Measurements from ENCODE around the gene AKIP1.

AKIP1 gene

DNA sequence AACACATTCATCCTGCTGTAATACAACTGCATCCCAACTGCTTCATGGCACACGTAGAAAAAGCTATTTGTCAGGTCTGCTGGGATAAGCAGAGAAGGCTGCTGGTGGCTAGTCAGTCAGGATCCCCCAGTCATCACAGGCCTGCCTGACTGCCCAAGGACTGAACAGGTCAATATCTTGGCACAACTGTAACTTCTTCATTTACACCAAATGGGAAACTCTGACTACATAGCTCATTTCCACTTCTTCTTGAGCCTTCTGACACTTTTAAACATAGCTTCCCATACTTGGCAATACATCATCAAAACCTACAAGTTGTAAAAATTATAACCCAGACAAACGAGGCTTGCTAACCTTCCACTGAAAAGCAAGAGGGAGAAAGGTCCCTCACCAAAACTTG lies 50.4 kb downstream of the AKIP1 start:
- Mint-ChIP-seq H3K4me1 (peaks cover 50% of the 10 kb centered on the region), H3K4me3 (no peak overlapping the region), H3K36me3 (ENCODE audit: low read depth) (peaks cover under 1% of the 10 kb centered on the region), H3K9me3 (no peaks in the 10 kb centered on the region), H3K27me3 (no peaks in the 10 kb centered on the region), H3K27ac (no peak overlapping the region)
- DNase-seq (no peak), ATAC-seq (no peak)

DNA sequence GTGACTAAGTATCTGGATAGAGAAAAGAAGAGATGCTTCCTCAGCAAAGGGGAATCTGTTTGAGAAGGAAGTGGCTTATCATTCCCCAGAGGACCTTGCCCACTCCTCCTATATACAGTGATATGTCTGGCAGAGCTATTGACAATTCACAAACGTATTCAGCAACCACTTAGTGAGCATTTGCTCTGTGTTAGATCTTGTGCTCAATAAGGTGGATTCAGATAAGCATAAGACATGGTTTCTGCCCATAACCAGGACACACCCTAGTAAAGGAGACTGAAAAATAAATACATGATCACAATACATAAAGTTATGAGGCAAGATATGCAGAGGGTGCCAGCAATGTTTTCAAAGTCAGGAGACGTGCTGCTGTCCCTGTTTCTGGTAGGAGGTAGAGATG lies 51.9 kb downstream of the AKIP1 start:
- H3K9me3 Mint-ChIP-seq = no peaks in the 10 kb centered on the region
- H3K27me3 Mint-ChIP-seq = no peaks in the 10 kb centered on the region
- DNase-seq (no peak), ATAC-seq (no peak)
- H3K27ac Mint-ChIP-seq = peak overlapping the region; percentile 90
- H3K4me1 Mint-ChIP-seq = peaks cover 41% of the 10 kb centered on the region
- H3K4me3 Mint-ChIP-seq = peak overlapping the region; percentile 96
- no peaks in the 10 kb centered on the region for H3K36me3 Mint-ChIP-seq (ENCODE audit: low read depth)

DNA sequence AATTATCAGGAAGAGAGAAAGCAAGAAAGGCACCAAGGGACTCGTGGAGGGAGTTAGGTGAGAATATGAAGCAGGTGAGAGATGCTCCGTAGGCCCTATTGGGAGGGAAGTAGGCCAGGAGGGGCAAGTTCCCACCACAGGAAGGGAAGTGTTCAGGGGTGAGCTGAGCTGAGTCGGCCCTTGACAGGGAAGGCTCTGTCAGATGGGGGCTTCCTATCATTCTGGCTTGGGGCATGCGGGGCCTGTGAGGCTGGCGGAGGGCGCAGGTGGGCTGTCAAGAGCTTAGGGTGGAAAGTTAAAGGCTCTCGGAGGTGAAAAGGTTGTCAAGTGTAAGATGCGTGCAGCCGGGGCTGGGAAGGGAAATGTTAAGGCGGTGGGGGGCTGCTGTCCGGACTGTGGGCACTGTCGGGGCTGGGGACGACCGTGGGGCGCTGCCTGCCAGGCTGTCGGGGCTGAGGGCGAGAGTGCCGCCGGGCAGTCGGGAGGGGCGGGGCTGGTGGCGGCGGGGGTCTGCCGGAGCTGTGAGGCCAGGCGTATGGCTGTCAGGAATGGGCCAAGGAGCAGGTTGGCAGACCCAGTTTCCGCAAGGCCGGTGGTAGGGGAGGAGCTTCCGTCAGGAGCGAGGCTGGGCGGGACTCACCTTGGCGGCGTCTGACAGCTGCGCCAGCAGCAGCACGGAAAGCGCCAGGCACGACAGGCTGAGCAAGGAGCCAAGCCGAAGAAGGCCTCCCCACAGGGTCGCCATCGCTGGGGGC lies 52.8 kb downstream of the AKIP1 start:
- DNase-seq (peak; percentile 79), ATAC-seq (peak; percentile 75)
- no peaks in the 10 kb centered on the region for H3K9me3 Mint-ChIP-seq
- H3K4me3 Mint-ChIP-seq = peak overlapping the region; percentile 96
- H3K27ac Mint-ChIP-seq = peak overlapping the region; percentile 90
- H3K36me3 Mint-ChIP-seq (ENCODE audit: low read depth) = no peaks in the 10 kb centered on the region
- H3K4me1 Mint-ChIP-seq = peaks cover 41% of the 10 kb centered on the region
- no peaks in the 10 kb centered on the region for H3K27me3 Mint-ChIP-seq

DNA sequence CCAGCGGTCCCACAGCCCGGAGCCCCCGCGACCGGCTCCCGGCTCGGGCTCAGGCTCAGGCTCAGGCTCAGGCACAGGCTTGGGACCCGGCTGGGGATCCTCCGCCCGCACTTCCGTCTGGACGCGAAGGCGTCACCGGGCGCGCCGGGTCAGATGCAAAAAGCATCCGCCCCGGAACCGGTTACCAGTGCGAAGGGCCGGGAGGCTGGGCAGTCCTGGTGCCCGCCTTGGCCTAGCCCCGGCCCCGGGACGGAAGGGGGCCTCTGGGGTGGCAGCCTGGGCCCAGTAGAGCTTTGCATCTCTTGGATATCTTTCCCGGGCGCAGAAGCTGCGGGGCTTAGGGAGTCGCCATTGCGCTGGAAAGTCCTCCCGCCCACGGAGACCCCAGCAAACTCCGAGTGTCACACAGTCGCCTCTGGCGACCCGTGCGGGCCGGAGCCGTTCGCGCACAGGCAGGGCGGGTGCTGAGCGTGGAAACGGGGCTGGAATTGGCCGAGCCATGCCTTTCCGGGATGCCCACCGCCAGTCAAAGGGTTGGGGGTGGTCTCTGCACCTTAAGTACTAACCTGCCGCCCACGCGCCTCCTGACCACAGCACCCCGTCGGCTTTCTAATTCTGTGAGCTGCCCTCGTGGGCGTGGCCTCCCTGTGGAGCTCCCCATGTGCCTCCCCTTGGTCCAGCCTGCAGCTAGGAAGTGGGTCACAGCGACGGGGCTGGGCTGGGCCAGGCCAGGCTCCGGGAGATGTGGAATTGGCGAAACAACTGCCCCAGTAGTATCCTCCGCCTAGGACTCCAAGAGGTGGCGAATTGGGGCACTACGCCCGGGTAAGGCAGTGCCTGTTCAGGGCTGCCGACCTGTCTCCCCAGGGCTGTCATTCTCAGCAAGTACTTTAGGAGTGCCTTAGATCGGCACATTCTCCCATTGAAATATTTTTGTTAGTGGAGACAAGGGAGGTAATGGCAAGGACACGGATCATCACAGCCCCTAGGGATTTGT lies 53.6 kb downstream of the AKIP1 start, which contains the start of gene TMEM9B:
Gene TMEM9B (minus strand): TSS at position 119 of the 997 bp plus-strand sequence. CDS start 129 bp downstream, outside the sequence.
- H3K27ac Mint-ChIP-seq = peak within 1 kb of the TSS; percentile 91
- H3K27me3 Mint-ChIP-seq = no peaks in the 10 kb centered on the region
- H3K36me3 Mint-ChIP-seq (ENCODE audit: low read depth) = no peaks in the 10 kb centered on the region
- H3K9me3 Mint-ChIP-seq = no peaks in the 10 kb centered on the region
- ATAC-seq = peak; percentile 90
- peak within 1 kb of the TSS; percentile 96 for H3K4me3 Mint-ChIP-seq
- peaks cover 35% of the 10 kb centered on the region for H3K4me1 Mint-ChIP-seq
- DNase-seq = peak; percentile 89

DNA sequence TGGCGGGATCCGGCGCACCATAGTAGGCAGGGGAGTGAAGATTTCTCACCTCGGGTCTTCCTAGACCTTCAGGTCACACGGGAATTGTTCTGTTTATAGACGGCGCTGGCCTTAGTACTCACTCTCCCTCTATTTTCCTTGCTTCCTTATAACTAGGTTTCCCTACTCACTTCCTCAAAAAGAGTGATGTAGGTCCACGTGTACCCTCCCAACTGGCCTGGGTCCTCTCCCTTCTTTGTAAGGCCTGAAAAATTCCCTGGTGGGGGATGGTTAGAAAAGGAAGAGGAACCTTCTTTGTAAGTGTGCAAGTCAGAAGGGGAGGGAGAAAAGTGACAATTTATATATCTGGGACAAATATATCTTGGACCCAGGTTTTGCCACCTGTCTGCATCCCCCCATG lies 56.2 kb downstream of the AKIP1 start:
- ATAC-seq = no peak
- Mint-ChIP-seq H3K9me3 (no peaks in the 10 kb centered on the region), H3K27ac (no peak overlapping the region), H3K27me3 (no peaks in the 10 kb centered on the region), H3K4me3 (no peak overlapping the region), H3K36me3 (ENCODE audit: low read depth) (no peaks in the 10 kb centered on the region), H3K4me1 (peaks cover 24% of the 10 kb centered on the region)
- no peak for DNase-seq

Measured in activated naive CD8-positive, alpha-beta T cell treated with anti-CD3 and anti-CD28 coated beads, Interleukin-2, amount 50 U/mL, for 24 hours (primary cell).